Loucy (cell line): ENCODE data around the gene TLR8.
A peak's percentile ranks its signal among the peaks of the same experiment; 100 is the strongest.

ENCODE experiments used
- H2AFZ ChIP-seq: fragments of 200-600 bp; sonication (generic); 2 replicates; pipeline ENCODE4 v1.6.0; 2016; ENCODE audit warnings: antibody characterized with exemption, mild to moderate bottlenecking, low read length, moderate library complexity
- H3F3A ChIP-seq: fragments of 200-600 bp; 2 replicates; pipeline ENCODE4 v1.6.0; 2016; ENCODE audit warnings: antibody characterized with exemption, low read depth, mild to moderate bottlenecking
- H3K27me3 ChIP-seq: fragments of 200-600 bp; sonication (generic); 2 replicates; pipeline ENCODE4 v1.6.1; 2014; ENCODE audit warnings: low read length, mild to moderate bottlenecking; ENCODE audit not compliant: insufficient read depth, poor library complexity, severe bottlenecking
- H3K36me3 ChIP-seq: fragments of 200-600 bp; sonication (generic); 2 replicates; pipeline ENCODE4 v1.6.1; 2016; ENCODE audit warnings: low read length; ENCODE audit not compliant: insufficient read depth
- H3K4me1 ChIP-seq: fragments of 200-600 bp; sonication (generic); 2 replicates; pipeline ENCODE4 v1.5.1; 2014; ENCODE audit warnings: low read length, mild to moderate bottlenecking; ENCODE audit not compliant: insufficient read depth, poor library complexity, severe bottlenecking
- H3K4me2 ChIP-seq: fragments of 200-600 bp; sonication (generic); 2 replicates; pipeline ENCODE4 v1.6.0; 2014; ENCODE audit warnings: antibody characterized with exemption, low read length, low read depth, mild to moderate bottlenecking; ENCODE audit not compliant: poor library complexity, severe bottlenecking
- H3K4me3 ChIP-seq: fragments of 200-600 bp; sonication (generic); 2 replicates; pipeline ENCODE4 v1.5.1; 2014; ENCODE audit warnings: low read length, mild to moderate bottlenecking, mixed read lengths; ENCODE audit not compliant: poor library complexity, severe bottlenecking
- H3K79me2 ChIP-seq: fragments of 200-600 bp; sonication (generic); 2 replicates; pipeline ENCODE4 v1.6.1; 2014; ENCODE audit warnings: low read length; ENCODE audit not compliant: insufficient read depth
- H3K9ac ChIP-seq: fragments of 200-600 bp; sonication (generic); 2 replicates; pipeline ENCODE4 v1.6.0; 2014; ENCODE audit warnings: mild to moderate bottlenecking, low read depth, low read length, moderate library complexity; ENCODE audit not compliant: poor library complexity, severe bottlenecking
- H3K9me2 ChIP-seq: fragments of 200-600 bp; sonication (generic); replicated peaks from 2 replicates; pipeline ENCODE4 v1.6.1; 2016; ENCODE audit warnings: low read depth, low read length, mixed read lengths
- H3K9me3 ChIP-seq: fragments of 200-600 bp; sonication (generic); 2 replicates; pipeline ENCODE4 v1.6.1; 2014; ENCODE audit warnings: mild to moderate bottlenecking, antibody characterized with exemption, low read length, low read depth; ENCODE audit not compliant: insufficient read depth
- H4K20me1 ChIP-seq: fragments of 200-600 bp; sonication (generic); 2 replicates; pipeline ENCODE4 v1.6.0; 2014; ENCODE audit warnings: antibody characterized with exemption, low read length, mild to moderate bottlenecking; ENCODE audit not compliant: insufficient read depth, poor library complexity, severe bottlenecking
- CTCF ChIP-seq: fragments of 200-600 bp; sonication (generic); conservative IDR thresholded peaks from 2 replicates; pipeline ENCODE4 v1.5.1; 2014; ENCODE audit warnings: mild to moderate bottlenecking, antibody characterized with exemption, low read length
- EZH2phosphoT487 ChIP-seq: fragments of 200-600 bp; IDR thresholded peaks from 2 replicates; pipeline ENCODE4 v1.6.1; 2018; ENCODE audit warnings: antibody characterized with exemption, mild to moderate bottlenecking, moderate library complexity, borderline replicate concordance

TLR8 gene

GRCh38 chrX:12945494-12945893, 39.1 kb downstream of the TLR8 start:
- H3K4me2 ChIP-seq = no peak overlapping the region
- no peaks in the 10 kb centered on the region for H3K9me2 ChIP-seq
- H3K9me3 ChIP-seq = no peaks in the 10 kb centered on the region
- no peak overlapping the region for H3K4me3 ChIP-seq
- H3F3A ChIP-seq = no peaks in the 10 kb centered on the region
- H3K27me3 ChIP-seq = no peaks in the 10 kb centered on the region
- no peaks in the 10 kb centered on the region for H3K36me3 ChIP-seq
- H3K4me1 ChIP-seq = peaks cover 31% of the 10 kb centered on the region
- TF ChIP-seq EZH2phosphoT487 (no peak), CTCF (no peak)
- H3K79me2 ChIP-seq = peaks cover 32% of the 10 kb centered on the region
- H4K20me1 ChIP-seq = no peaks in the 10 kb centered on the region
- no peak overlapping the region for H2AFZ ChIP-seq
- no peak overlapping the region for H3K9ac ChIP-seq

GRCh38 chrX:12946406-12946805, 40.0 kb downstream of the TLR8 start:
- H3F3A ChIP-seq = no peaks in the 10 kb centered on the region
- H3K27me3 ChIP-seq = no peaks in the 10 kb centered on the region
- H3K4me1 ChIP-seq = peaks cover 35% of the 10 kb centered on the region
- no peak overlapping the region for H3K9ac ChIP-seq
- H3K4me2 ChIP-seq = no peak overlapping the region
- no peak for TF ChIP-seq CTCF
- no peak for TF ChIP-seq EZH2phosphoT487
- no peaks in the 10 kb centered on the region for H4K20me1 ChIP-seq
- no peak overlapping the region for H2AFZ ChIP-seq
- no peak overlapping the region for H3K4me3 ChIP-seq
- H3K9me2 ChIP-seq = no peaks in the 10 kb centered on the region
- H3K9me3 ChIP-seq = no peaks in the 10 kb centered on the region
- no peaks in the 10 kb centered on the region for H3K36me3 ChIP-seq
- H3K79me2 ChIP-seq = peaks cover 40% of the 10 kb centered on the region

GRCh38 chrX:12946838-12947544, 40.6 kb downstream of the TLR8 start:
- no peaks in the 10 kb centered on the region for H3K36me3 ChIP-seq
- peak overlapping the region; percentile 47 for H3K4me3 ChIP-seq
- H3K79me2 ChIP-seq = peaks cover 45% of the 10 kb centered on the region
- H2AFZ ChIP-seq = peak overlapping the region; percentile 29; the same call in 1 of the 2 replicates
- no peaks in the 10 kb centered on the region for H4K20me1 ChIP-seq
- H3K27me3 ChIP-seq = no peaks in the 10 kb centered on the region
- no peaks in the 10 kb centered on the region for H3K9me3 ChIP-seq
- H3F3A ChIP-seq = no peaks in the 10 kb centered on the region
- H3K9me2 ChIP-seq = no peaks in the 10 kb centered on the region
- TF ChIP-seq EZH2phosphoT487 (no peak), CTCF (peak; percentile 97)
- peaks cover 35% of the 10 kb centered on the region for H3K4me1 ChIP-seq
- H3K4me2 ChIP-seq = peak overlapping the region; percentile 65
- H3K9ac ChIP-seq = peak overlapping the region; percentile 71
